Endothelial cell of umbilical vein (primary cell): Measurements from ENCODE around the gene PACRGL. TPM values are rescaled to one million over a fixed set of nuclear protein-coding genes. Genes with fewer than 3 reads are reported as not detected.

Source experiments
- BruUV-seq: library from RNA; stranded (reverse); fragments of 400-500 nt; replicated peaks from 2 replicates; lab custom pipeline; 2021; lab: Mats Ljungman, UMichigan
- CTCF ChIA-PET: fragments of 300-600, 350-600 bp; sonication (Branson Sonifier 250); formaldehyde crosslinking; loops from one replicate; lab custom pipeline; 2021; ENCODE audit warnings: antibody characterized with exemption, inconsistent platforms; lab: Charles Lee
- POLR2A ChIA-PET: fragments of 300-600, 350-600 bp; sonication (Branson Sonifier 250); formaldehyde crosslinking; loops from one replicate; lab custom pipeline; 2021; ENCODE audit warnings: antibody characterized with exemption, inconsistent platforms; lab: Charles Lee
- DNase-seq: peaks from one replicate; pipeline ENCODE4 v3.0.0-alpha.2; 2011; ENCODE audit warnings: low read depth, low spot score
- FAIRE-seq: peaks from 2 replicates; lab custom pipeline; 2011; peaks lifted over from hg19 to GRCh38; lab: Jason Lieb, UNC
- H2AFZ ChIP-seq: 2 replicates; pipeline ENCODE4 v1.6.0; 2012; ENCODE audit warnings: low read depth, low read length, control low read depth, inconsistent platforms
- H3K27ac ChIP-seq: 2 replicates; pipeline ENCODE4 v1.5.1; 2011; ENCODE audit warnings: low read depth, mild to moderate bottlenecking, control low read depth, low read length, moderate library complexity; ENCODE audit not compliant: insufficient read depth
- H3K27me3 ChIP-seq, 2 experiments: 2 replicates each; pipeline versions ENCODE4 v1.6.0 to v1.6.1; 2011; ENCODE audit warnings: low read length in 2 of 2, mixed read lengths in 1 of 2; ENCODE audit not compliant: control insufficient read depth in 2 of 2, insufficient read depth in 2 of 2
- H3K36me3 ChIP-seq, 2 experiments: 2 replicates in 1 of 2; 3 replicates in 1 of 2; pipeline ENCODE4 v1.5.1; 2011; ENCODE audit warnings: low read length in 2 of 2, mild to moderate bottlenecking in 1 of 2, moderate library complexity in 1 of 2; ENCODE audit not compliant: control insufficient read depth in 2 of 2, insufficient read depth in 2 of 2; ENCODE audit errors: extremely low read depth in 1 of 2
- H3K4me1 ChIP-seq: 3 replicates; pipeline ENCODE4 v1.5.1; 2011; ENCODE audit warnings: mild to moderate bottlenecking, low read length; ENCODE audit not compliant: control insufficient read depth, insufficient read depth; ENCODE audit errors: extremely low read depth
- H3K4me2 ChIP-seq: 2 replicates; pipeline ENCODE4 v1.6.1; 2011; ENCODE audit warnings: low read length, control low read depth, mixed read lengths; ENCODE audit not compliant: insufficient read depth
- H3K4me3 ChIP-seq, 3 experiments: fragments of 200-600 bp in 1 of 3; sonication (generic), shearing (Covaris generic) in 1 of 3; replicated peaks in 1 of 3; 2 replicates each; pipeline ENCODE4 v1.5.1; 2011 to 2016; ENCODE audit warnings: control low read depth in 3 of 3, low read length in 3 of 3, mild to moderate bottlenecking in 2 of 3, inconsistent platforms in 1 of 3, low read depth in 1 of 3, moderate library complexity in 1 of 3; ENCODE audit not compliant: insufficient read depth in 1 of 3
- H3K79me2 ChIP-seq: 2 replicates; pipeline ENCODE4 v1.6.0; 2012; ENCODE audit warnings: low read length, inconsistent platforms; ENCODE audit not compliant: control insufficient read depth, insufficient read depth
- H3K9ac ChIP-seq: replicated peaks from 2 replicates; pipeline ENCODE3; 2011; ENCODE audit warnings: low read length, control low read depth; ENCODE audit not compliant: insufficient read depth; ENCODE audit errors: extremely low read depth
- H3K9me1 ChIP-seq: replicated peaks from 3 replicates; pipeline ENCODE4 v1.6.0; 2011; ENCODE audit warnings: mild to moderate bottlenecking, low read length; ENCODE audit not compliant: control insufficient read depth, insufficient read depth; ENCODE audit errors: extremely low read depth
- H3K9me3 ChIP-seq: replicated peaks from 2 replicates; pipeline ENCODE4 v1.5.1; 2012; ENCODE audit warnings: low read length, inconsistent platforms; ENCODE audit not compliant: control insufficient read depth, insufficient read depth
- H4K20me1 ChIP-seq: replicated peaks from 2 replicates; pipeline ENCODE3; 2011; ENCODE audit warnings: mild to moderate bottlenecking, low read length; ENCODE audit not compliant: control insufficient read depth, insufficient read depth; ENCODE audit errors: extremely low read depth
- EZH2 ChIP-seq: IDR thresholded peaks from 2 replicates; pipeline ENCODE4 v1.6.1; 2012; ENCODE audit warnings: borderline replicate concordance, low read depth, mild to moderate bottlenecking, moderate library complexity, low read length, inconsistent platforms; ENCODE audit not compliant: severe bottlenecking
- FOS ChIP-seq: IDR thresholded peaks from 2 replicates; pipeline ENCODE4 v1.6.1; 2011; ENCODE audit warnings: mild to moderate bottlenecking, low read length, moderate library complexity, borderline replicate concordance; ENCODE audit not compliant: insufficient read depth
- GATA2 ChIP-seq: IDR thresholded peaks from 2 replicates; pipeline ENCODE4 v1.7.0; 2011; ENCODE audit warnings: low read depth, mild to moderate bottlenecking, moderate library complexity, mixed read lengths, low read length; ENCODE audit not compliant: insufficient read length, insufficient read depth
- JUN ChIP-seq: IDR thresholded peaks from 2 replicates; pipeline ENCODE4 v1.6.1; 2011; ENCODE audit warnings: borderline replicate concordance, low read depth; ENCODE audit not compliant: insufficient read length, insufficient read depth
- MYC ChIP-seq: IDR thresholded peaks from one replicate; pipeline ENCODE4 v1.6.1; 2011; ENCODE audit warnings: mild to moderate bottlenecking, low read depth, low read length
- POLR2A ChIP-seq: IDR thresholded peaks from 2 replicates; pipeline ENCODE4 v1.6.1; 2012; ENCODE audit warnings: low read depth, mild to moderate bottlenecking, control low read depth, low read length
- POLR2AphosphoS5 ChIP-seq: IDR thresholded peaks from 2 replicates; pipeline ENCODE4 v1.6.1; 2012; ENCODE audit warnings: low read depth, mild to moderate bottlenecking, control low read depth, low read length, moderate library complexity; ENCODE audit not compliant: insufficient read depth
- dilution Hi-C: fragments of 300-500 bp; cut with MboI; formaldehyde crosslinking; loops from one replicate; pipeline ENCODE4 v1.15.0; 2019; ENCODE audit warnings: low sequenced_read_pairs; ENCODE audit not compliant: extremely low pct_ligation_motif_present
- intact Hi-C: fragments of 100-400 bp; cut with micrococcal nuclease; formaldehyde crosslinking; loops from one replicate; pipeline ENCODE4 v1.10.0; 2022
- polyA plus RNA-seq, 4 experiments: library from polyadenylated mRNA; depleted of rRNA in 3 of 4; stranded (reverse) in 3 of 4; unstranded in 1 of 4; fragments of >200 nt; gene quantifications; 2 replicates each; pipeline versions ENCODE4 v1.2.1 to v1.2.3, GENCODE V29; 2011 to 2012; ENCODE audit warnings: missing spikeins in 1 of 4
- total RNA-seq: library from RNA; stranded (reverse); gene quantifications from 2 replicates; pipeline ENCODE4 v1.2.3, GENCODE V29; 2021
- TF ChIP-seq, protein P1 (sequence below): IDR thresholded peaks from 2 replicates; pipeline ENCODE4 v1.6.1; 2011; ENCODE audit not compliant: insufficient read depth, insufficient read length
- TF ChIP-seq, protein P2 (sequence below), 2 donors: IDR thresholded peaks; 1 replicate in 1 of 2; 2 replicates in 1 of 2; pipeline ENCODE4 v1.5.1; 2011; ENCODE audit warnings: low read length in 2 of 2, mild to moderate bottlenecking in 2 of 2, moderate library complexity in 2 of 2, control low read depth in 1 of 2, inconsistent platforms in 1 of 2, low read depth in 1 of 2; ENCODE audit not compliant: insufficient read depth in 1 of 2; ENCODE audit errors: extremely low read depth in 1 of 2

PACRGL gene
- total and polyA plus RNA-seq, 2 donors (not counting 3 experiments of a cell fraction or from before 2014, with no cell fraction given), result 9.2 to 19.2 TPM

DNA sequence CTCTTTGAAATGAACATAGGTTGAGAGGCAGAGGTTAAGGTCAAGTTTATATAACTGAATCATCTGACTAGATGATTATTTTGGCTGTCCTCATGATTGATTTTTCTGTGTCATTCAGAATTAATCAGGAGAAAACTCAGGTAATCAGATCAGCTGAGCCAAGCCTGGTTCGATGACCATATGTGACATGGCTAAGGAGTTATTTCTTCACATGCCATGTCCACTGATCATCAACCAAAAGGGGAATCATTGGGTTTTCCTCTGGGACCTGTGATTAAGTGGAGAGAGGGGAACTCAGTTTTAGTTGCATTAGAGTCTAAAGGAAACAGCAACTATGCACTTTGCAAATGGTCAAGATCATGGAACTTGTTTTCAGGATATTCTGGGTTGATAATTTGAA, 20.3 kb upstream of the PACRGL start:
- no peaks in the 10 kb centered on the region for H3K9me3 ChIP-seq
- peaks cover 8 to 33% of the 10 kb centered on the region in 2 experiments for H3K27me3 ChIP-seq
- H3K79me2 ChIP-seq, result no peaks in the 10 kb centered on the region
- no peak overlapping the region for H3K27ac ChIP-seq
- intact Hi-C loops, result no loop called here
- DNase-seq (no peak), FAIRE-seq (no peak)
- ChIA-PET POLR2A (no interaction called here), CTCF (interaction anchor here (0.8 kb wide), 1 partner anchor 262 kb away, joined by 3 read pairs; no protein-coding TSS in a partner anchor)
- H3K4me3 ChIP-seq, result no peak overlapping the region
- H3K4me1 ChIP-seq, result no peaks in the 10 kb centered on the region
- no peak overlapping the region for H2AFZ ChIP-seq
- no peaks in the 10 kb centered on the region for H3K9me1 ChIP-seq
- H3K4me2 ChIP-seq, result no peak overlapping the region
- H4K20me1 ChIP-seq, result no peaks in the 10 kb centered on the region
- H3K9ac ChIP-seq, result no peak overlapping the region
- dilution Hi-C loops, result loop anchor here (25.0 kb wide), 1 partner anchor 268 kb away; no protein-coding TSS in a partner anchor
- TF ChIP-seq GATA2, result no peak
- TF ChIP-seq EZH2, result no peak
- TF ChIP-seq JUN, result no peak
- no peak for TF ChIP-seq POLR2A
- no peak for TF ChIP-seq MYC
- TF ChIP-seq FOS, result no peak
- TF ChIP-seq, protein P1, sequence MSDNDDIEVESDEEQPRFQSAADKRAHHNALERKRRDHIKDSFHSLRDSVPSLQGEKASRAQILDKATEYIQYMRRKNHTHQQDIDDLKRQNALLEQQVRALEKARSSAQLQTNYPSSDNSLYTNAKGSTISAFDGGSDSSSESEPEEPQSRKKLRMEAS, result no peak
- TF ChIP-seq, protein P2, sequence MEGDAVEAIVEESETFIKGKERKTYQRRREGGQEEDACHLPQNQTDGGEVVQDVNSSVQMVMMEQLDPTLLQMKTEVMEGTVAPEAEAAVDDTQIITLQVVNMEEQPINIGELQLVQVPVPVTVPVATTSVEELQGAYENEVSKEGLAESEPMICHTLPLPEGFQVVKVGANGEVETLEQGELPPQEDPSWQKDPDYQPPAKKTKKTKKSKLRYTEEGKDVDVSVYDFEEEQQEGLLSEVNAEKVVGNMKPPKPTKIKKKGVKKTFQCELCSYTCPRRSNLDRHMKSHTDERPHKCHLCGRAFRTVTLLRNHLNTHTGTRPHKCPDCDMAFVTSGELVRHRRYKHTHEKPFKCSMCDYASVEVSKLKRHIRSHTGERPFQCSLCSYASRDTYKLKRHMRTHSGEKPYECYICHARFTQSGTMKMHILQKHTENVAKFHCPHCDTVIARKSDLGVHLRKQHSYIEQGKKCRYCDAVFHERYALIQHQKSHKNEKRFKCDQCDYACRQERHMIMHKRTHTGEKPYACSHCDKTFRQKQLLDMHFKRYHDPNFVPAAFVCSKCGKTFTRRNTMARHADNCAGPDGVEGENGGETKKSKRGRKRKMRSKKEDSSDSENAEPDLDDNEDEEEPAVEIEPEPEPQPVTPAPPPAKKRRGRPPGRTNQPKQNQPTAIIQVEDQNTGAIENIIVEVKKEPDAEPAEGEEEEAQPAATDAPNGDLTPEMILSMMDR (IDR thresholded peaks at IDR 0.05; ENCODE audit: extremely low read depth in 1 of 2, insufficient read depth in 1 of 2, low read depth in 1 of 2, low read length in 2 of 2), result no peak
- TF ChIP-seq POLR2AphosphoS5, result no peak
- H3K36me3 ChIP-seq, result no peaks in the 10 kb centered on the region
- BruUV-seq, result no TSS peak
